AG04450 (cell line): ENCODE measurements around the gene KLHL29. TPM values are rescaled to one million over a fixed set of nuclear protein-coding genes. Genes with fewer than 3 reads are reported as not detected.

ENCODE experiments used
- CTCF ChIA-PET: fragments of 300-600, 350-600 bp; formaldehyde crosslinking; extraction: SDS; loops from one replicate; lab custom pipeline; 2022; ENCODE audit warnings: antibody characterized with exemption, inconsistent platforms; lab: Charles Lee
- POLR2A ChIA-PET: fragments of 350-600 bp; formaldehyde crosslinking; extraction: SDS; loops from one replicate; lab custom pipeline; 2021; ENCODE audit warnings: antibody characterized with exemption, inconsistent platforms; lab: Yijun Ruan, JAX
- DNase-seq: peaks from one replicate; pipeline ENCODE4 v3.0.0-alpha.2; 2011; ENCODE audit warnings: low read depth, low spot score
- H3K27ac ChIP-seq: one replicate; pipeline ENCODE4 v1.5.1; 2012; ENCODE audit warnings: low read depth, low read length, control low read depth
- H3K27me3 ChIP-seq: one replicate; pipeline ENCODE4 v1.6.0; 2012; ENCODE audit warnings: low read length; ENCODE audit not compliant: control insufficient read depth, insufficient read depth
- H3K4me3 ChIP-seq: 2 replicates; pipeline ENCODE4 v1.5.1; 2011; ENCODE audit warnings: mild to moderate bottlenecking, low read depth, low read length, control low read depth
- H3K9me3 ChIP-seq: 2 replicates; pipeline ENCODE4 v1.5.1; 2012; ENCODE audit warnings: low read length; ENCODE audit not compliant: control insufficient read depth, insufficient read depth
- polyA plus RNA-seq: library from polyadenylated mRNA; depleted of rRNA; stranded (reverse); fragments of >200 nt; gene quantifications from 2 replicates; pipeline ENCODE4 v1.2.3, GENCODE V29; 2011
- TF ChIP-seq, protein P1 (sequence below): IDR thresholded peaks from 2 replicates; pipeline ENCODE4 v1.5.1; 2011; ENCODE audit warnings: low read depth, low read length, control low read depth, inconsistent platforms

Gene KLHL29
- polyA plus RNA-seq, 1 experiment: 3.6 TPM

DNA sequence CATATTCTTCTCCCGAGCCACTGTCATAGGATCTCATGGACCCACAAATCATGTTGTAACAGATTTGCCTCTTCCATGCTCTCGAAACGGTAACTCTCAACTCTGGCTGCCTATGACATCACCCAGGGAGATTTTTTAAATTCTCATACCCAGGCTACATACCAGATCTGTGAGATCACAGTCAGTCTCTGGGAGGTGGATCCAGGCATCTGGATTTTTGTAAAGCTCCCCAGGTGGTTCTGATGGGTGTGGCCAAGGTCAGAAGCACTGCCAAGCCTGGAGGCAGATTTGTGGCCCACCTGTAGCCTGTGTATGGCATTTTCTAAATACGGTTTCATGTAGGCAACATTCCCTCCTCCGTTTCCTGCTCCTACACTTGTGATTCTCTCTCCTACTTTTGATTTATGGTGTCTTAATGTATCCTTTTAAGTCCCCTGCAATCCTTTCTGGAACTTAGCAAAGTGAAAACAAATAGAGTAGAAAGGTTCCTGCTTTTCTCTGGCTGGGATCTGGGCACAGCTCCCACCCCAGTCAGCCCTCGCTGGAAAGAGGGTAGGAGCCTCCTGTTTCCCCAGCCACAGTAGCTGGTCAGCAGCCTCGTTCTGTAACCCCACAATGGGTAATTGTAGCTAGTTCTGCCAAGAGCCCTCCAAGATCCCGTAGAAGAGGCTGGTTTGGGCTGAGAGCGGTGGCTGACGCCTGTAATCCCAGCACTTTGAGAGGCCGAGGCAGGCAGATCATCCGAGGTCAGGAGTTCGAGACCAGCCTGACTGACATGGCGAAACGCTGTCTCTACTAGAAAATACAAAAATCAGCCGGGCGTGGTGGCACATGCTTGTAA is 96.2 kb downstream of the KLHL29 start:
- POLR2A ChIA-PET: no interaction called here

DNA sequence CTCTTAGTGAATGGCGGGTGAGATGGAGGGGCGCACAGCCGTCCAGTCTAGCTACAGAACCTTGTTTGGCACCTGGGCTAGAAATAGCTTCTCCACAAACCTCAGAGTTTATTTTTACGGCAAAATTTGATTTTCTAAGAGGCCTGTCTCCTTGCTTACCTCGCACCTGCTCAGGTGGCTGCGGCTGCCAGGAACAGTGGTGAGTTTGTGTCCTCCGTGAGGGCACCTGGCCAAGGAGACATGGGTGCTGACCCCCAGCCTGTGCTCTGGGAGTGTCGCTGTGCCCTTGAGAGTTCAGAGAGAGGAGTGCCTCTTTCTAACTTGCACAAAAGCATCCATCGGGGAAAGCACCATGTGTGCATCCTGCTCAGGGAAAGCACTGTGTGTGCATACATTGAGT is 97.2 kb downstream of the KLHL29 start:
- H3K9me3 ChIP-seq: no peaks in the 10 kb centered on the region; the same call in 1 of the 2 replicates
- H3K27me3 ChIP-seq: peaks cover 3% of the 10 kb centered on the region
- no peak overlapping the region for H3K4me3 ChIP-seq
- POLR2A ChIA-PET: no interaction called here
- no peak for DNase-seq
- H3K27ac ChIP-seq: no peak overlapping the region
- CTCF ChIA-PET: no interaction called here
- TF ChIP-seq, protein P1, sequence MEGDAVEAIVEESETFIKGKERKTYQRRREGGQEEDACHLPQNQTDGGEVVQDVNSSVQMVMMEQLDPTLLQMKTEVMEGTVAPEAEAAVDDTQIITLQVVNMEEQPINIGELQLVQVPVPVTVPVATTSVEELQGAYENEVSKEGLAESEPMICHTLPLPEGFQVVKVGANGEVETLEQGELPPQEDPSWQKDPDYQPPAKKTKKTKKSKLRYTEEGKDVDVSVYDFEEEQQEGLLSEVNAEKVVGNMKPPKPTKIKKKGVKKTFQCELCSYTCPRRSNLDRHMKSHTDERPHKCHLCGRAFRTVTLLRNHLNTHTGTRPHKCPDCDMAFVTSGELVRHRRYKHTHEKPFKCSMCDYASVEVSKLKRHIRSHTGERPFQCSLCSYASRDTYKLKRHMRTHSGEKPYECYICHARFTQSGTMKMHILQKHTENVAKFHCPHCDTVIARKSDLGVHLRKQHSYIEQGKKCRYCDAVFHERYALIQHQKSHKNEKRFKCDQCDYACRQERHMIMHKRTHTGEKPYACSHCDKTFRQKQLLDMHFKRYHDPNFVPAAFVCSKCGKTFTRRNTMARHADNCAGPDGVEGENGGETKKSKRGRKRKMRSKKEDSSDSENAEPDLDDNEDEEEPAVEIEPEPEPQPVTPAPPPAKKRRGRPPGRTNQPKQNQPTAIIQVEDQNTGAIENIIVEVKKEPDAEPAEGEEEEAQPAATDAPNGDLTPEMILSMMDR: no peak

More for the DNA sequence above, 96.2 kb downstream of the KLHL29 start:
- Histone ChIP-seq H3K4me3 (no peak overlapping the region), H3K27ac (peak overlapping the region; percentile 84), H3K27me3 (peaks cover 3% of the 10 kb centered on the region), H3K9me3 (no peaks in the 10 kb centered on the region; the same call in 1 of the 2 replicates)
- TF ChIP-seq, protein P1: no peak
- CTCF ChIA-PET: no interaction called here
- DNase-seq: peak; percentile 74

DNA sequence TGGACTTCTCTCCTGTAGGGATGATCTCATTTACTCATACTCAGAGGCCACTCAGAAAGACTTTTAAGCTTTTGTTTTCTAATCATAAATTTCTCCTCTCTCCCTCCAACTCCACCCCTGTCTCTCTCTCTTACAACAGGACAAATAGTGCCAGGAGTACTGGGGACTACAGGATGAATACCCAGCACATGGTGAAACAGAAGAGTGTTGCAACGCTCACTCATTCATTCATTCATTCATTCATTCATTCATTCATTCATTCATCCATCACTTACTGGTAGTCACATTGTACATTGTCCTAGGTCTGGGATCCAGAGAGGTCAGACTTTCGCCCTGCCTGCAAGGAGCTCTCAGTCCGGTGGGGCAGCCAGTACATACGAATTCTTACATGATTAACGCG is 97.6 kb downstream of the KLHL29 start:
- Histone ChIP-seq H3K9me3 (no peaks in the 10 kb centered on the region; the same call in 1 of the 2 replicates), H3K4me3 (no peak overlapping the region), H3K27ac (no peak overlapping the region), H3K27me3 (peaks cover 3% of the 10 kb centered on the region)
- ChIA-PET CTCF (interaction anchor here (0.7 kb wide), 1 partner anchor 351 kb away, joined by 3 read pairs; no protein-coding TSS in a partner anchor), POLR2A (no interaction called here)
- no peak for DNase-seq
- TF ChIP-seq, protein P1: no peak

DNA sequence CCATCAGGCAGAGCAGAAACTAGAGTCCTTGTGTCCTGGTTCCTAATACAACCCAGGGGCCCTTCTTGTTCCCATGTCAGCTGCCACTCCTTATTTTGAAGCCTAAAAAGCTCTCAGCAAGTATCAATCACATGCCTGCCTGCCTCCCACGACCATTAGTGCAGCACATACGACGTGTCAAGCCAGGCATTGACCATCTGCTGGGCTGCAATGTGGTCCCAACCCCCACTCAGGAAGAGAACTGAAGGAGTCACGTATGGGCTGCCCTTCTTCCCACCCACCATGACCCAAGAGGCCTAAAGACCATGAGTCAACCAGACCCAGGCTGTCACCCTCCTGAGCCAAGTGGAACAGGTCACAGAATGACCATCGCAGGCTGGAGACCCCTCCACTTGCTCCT is 98.8 kb downstream of the KLHL29 start:
- H3K4me3 ChIP-seq: no peak overlapping the region
- no peaks in the 10 kb centered on the region; the same call in 1 of the 2 replicates for H3K9me3 ChIP-seq
- TF ChIP-seq, protein P1: no peak
- POLR2A ChIA-PET: no interaction called here
- CTCF ChIA-PET: no interaction called here
- no peak for DNase-seq
- H3K27ac ChIP-seq: no peak overlapping the region
- peaks cover 3% of the 10 kb centered on the region for H3K27me3 ChIP-seq

DNA sequence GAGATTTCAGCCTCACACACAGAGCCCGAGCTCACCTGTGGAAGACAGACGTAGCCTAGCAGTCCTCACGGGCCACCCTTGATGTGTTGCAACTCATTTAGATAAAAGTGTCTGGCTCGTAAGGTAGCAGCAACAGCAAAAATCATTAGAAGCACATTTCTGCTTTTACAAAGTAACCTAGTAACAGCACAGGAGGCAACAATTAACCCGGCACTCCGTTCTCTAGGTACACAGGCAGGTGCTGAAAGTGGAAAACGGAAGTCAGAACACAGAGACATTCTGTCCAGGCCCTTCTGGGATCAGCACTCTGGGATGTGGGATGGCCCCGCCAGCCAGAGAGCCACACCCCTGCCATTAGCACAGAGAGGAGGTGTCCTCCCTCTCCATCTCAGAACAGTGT is 99.3 kb downstream of the KLHL29 start:
- no peak overlapping the region for H3K27ac ChIP-seq
- H3K4me3 ChIP-seq: no peak overlapping the region
- no peak for DNase-seq
- H3K27me3 ChIP-seq: peaks cover 3% of the 10 kb centered on the region
- CTCF ChIA-PET: no interaction called here
- H3K9me3 ChIP-seq: no peaks in the 10 kb centered on the region; the same call in 1 of the 2 replicates
- TF ChIP-seq, protein P1: no peak
- POLR2A ChIA-PET: no interaction called here
